GM23338 (cell line): ENCODE data around the gene TATDN3. TPM values are rescaled to one million over a fixed set of nuclear protein-coding genes. Genes with fewer than 3 reads are reported as not detected.
A peak's percentile ranks its signal among the peaks of the same experiment; 100 is the strongest.

Experiments used
- ATAC-seq: fragments of 200-7000 bp; cut with Tn5 transposase; 3 replicates; pipeline ENCODE4 v1.9.1; 2020
- DNase-seq: peaks from one replicate; pipeline ENCODE4 v3.0.0-alpha.2; 2015; ENCODE audit warnings: low spot score
- H2AFZ ChIP-seq: fragments of 200-600 bp; sonication (generic); 2 replicates; pipeline ENCODE4 v1.8.0; 2016; ENCODE audit warnings: antibody characterized with exemption, mild to moderate bottlenecking, moderate library complexity
- H3F3A ChIP-seq: fragments of 200-600 bp; sonication (generic); replicated peaks from 2 replicates; pipeline ENCODE4 v1.8.0; 2017; ENCODE audit warnings: antibody characterized with exemption, mixed run types, low read depth
- H3K27ac ChIP-seq: fragments of 200-600 bp; sonication (generic); 2 replicates; pipeline ENCODE4 v1.6.1; 2016; ENCODE audit warnings: low read depth
- H3K27me3 ChIP-seq: fragments of 200-600 bp; sonication (generic); 2 replicates; pipeline ENCODE4 v1.8.0; 2016; ENCODE audit warnings: mild to moderate bottlenecking, mixed run types, moderate library complexity; ENCODE audit not compliant: insufficient read depth
- H3K36me3 ChIP-seq: fragments of 200-600 bp; sonication (generic); 2 replicates; pipeline ENCODE4 v1.8.0; 2016; ENCODE audit warnings: mild to moderate bottlenecking; ENCODE audit not compliant: insufficient read depth
- H3K4me1 ChIP-seq: fragments of 200-600 bp; sonication (generic); 2 replicates; pipeline ENCODE4 v1.8.0; 2016; ENCODE audit warnings: mild to moderate bottlenecking, moderate library complexity; ENCODE audit not compliant: insufficient read depth
- H3K4me2 ChIP-seq: fragments of 200-600 bp; sonication (generic); 2 replicates; pipeline ENCODE4 v1.7.1; 2017; ENCODE audit warnings: mixed run types
- H3K4me3 ChIP-seq: fragments of 200-600 bp; sonication (generic); 2 replicates; pipeline ENCODE4 v1.6.1; 2016; ENCODE audit warnings: mixed run types
- H3K79me2 ChIP-seq: fragments of 200-600 bp; sonication (generic); replicated peaks from 2 replicates; pipeline ENCODE4 v1.8.0; 2017; ENCODE audit warnings: mild to moderate bottlenecking; ENCODE audit not compliant: insufficient read depth
- H3K9me2 ChIP-seq: fragments of 200-600 bp; sonication (generic); 2 replicates; pipeline ENCODE4 v1.8.0; 2017; ENCODE audit not compliant: insufficient read depth
- H4K20me1 ChIP-seq: fragments of 200-600 bp; sonication (generic); replicated peaks from 2 replicates; pipeline ENCODE4 v1.8.0; 2017; ENCODE audit warnings: mild to moderate bottlenecking; ENCODE audit not compliant: insufficient read depth
- H3K27ac Mint-ChIP-seq: 2 replicates; pipeline ENCODE4 v1.8.0; 2020; ENCODE audit warnings: inconsistent platforms, mild to moderate bottlenecking, moderate library complexity, mixed read lengths
- H3K27me3 Mint-ChIP-seq: 3 replicates; pipeline ENCODE4 v1.8.0; 2022; ENCODE audit warnings: low read depth, mild to moderate bottlenecking, moderate library complexity, mixed read lengths, inconsistent platforms; ENCODE audit not compliant: insufficient read depth, poor library complexity
- H3K36me3 Mint-ChIP-seq: 3 replicates; pipeline ENCODE4 v1.8.0; 2021; ENCODE audit warnings: low read depth, mild to moderate bottlenecking, inconsistent platforms, moderate library complexity, mixed read lengths
- H3K4me1 Mint-ChIP-seq: 3 replicates; pipeline ENCODE4 v1.8.0; 2020; ENCODE audit warnings: mild to moderate bottlenecking, inconsistent platforms, mixed read lengths
- H3K4me3 Mint-ChIP-seq: 3 replicates; pipeline ENCODE4 v1.8.0; 2021; ENCODE audit warnings: moderate library complexity, mild to moderate bottlenecking, inconsistent platforms, mixed read lengths
- H3K9me3 Mint-ChIP-seq: 3 replicates; pipeline ENCODE4 v1.8.0; 2020; ENCODE audit warnings: moderate library complexity, mild to moderate bottlenecking, inconsistent platforms, mixed read lengths
- CREB1 ChIP-seq: fragments of 250-450 bp; sonication (Bioruptor Pico); IDR thresholded peaks from 2 replicates; pipeline ENCODE4 v1.5.0; 2020; ENCODE audit warnings: low read depth, mild to moderate bottlenecking, moderate library complexity
- ETS1 ChIP-seq: IDR thresholded peaks from 2 replicates; pipeline ENCODE4 v1.6.1; 2016; ENCODE audit warnings: antibody characterized with exemption
- EZH2phosphoT487 ChIP-seq: fragments of 200-600 bp; sonication (generic); IDR thresholded peaks from one replicate; pipeline ENCODE4 v1.8.1; 2018; ENCODE audit warnings: antibody characterized with exemption; ENCODE audit not compliant: unreplicated experiment
- NANOG ChIP-seq: IDR thresholded peaks from 2 replicates; pipeline ENCODE4 v1.6.1; 2016; ENCODE audit warnings: antibody characterized with exemption, borderline replicate concordance
- POLR2AphosphoS5 ChIP-seq: IDR thresholded peaks from 2 replicates; pipeline ENCODE4 v1.6.1; 2016; ENCODE audit warnings: antibody characterized with exemption, low read depth
- REST ChIP-seq: IDR thresholded peaks from one replicate; pipeline ENCODE4 v1.6.1; 2018; ENCODE audit warnings: antibody characterized with exemption; ENCODE audit not compliant: unreplicated experiment
- STAT1 ChIP-seq: IDR thresholded peaks from one replicate; pipeline ENCODE4 v1.6.1; 2016; ENCODE audit warnings: antibody characterized with exemption; ENCODE audit not compliant: unreplicated experiment
- ZNF114 ChIP-seq: fragments of 250-450 bp; sonication (Bioruptor Pico); IDR thresholded peaks from 2 replicates; pipeline ENCODE4 v1.5.0; 2020; ENCODE audit warnings: mild to moderate bottlenecking, moderate library complexity
- polyA plus RNA-seq: library from polyadenylated mRNA; unstranded; fragments of >200 nt; fragmentation: Nextera tagmentation; extraction: Ambion mirVana; gene quantifications from 2 replicates; pipeline ENCODE4 v1.2.1, GENCODE V29; 2016
- total RNA-seq: library from RNA; depleted of rRNA; stranded (reverse); fragments of >200 nt; shearing (Covaris generic); gene quantifications from 2 replicates; pipeline ENCODE4 v1.2.3, GENCODE V29; 2014
- TF ChIP-seq, protein P1 (sequence below), 2 experiments: fragments of 200-600 bp in 1 of 2; sonication (generic) in 1 of 2; conservative IDR thresholded peaks; 2 replicates each; pipeline versions ENCODE4 v1.5.1 to v1.6.1; 2016 to 2017; ENCODE audit warnings: antibody characterized with exemption in 2 of 2, low read depth in 2 of 2, mild to moderate bottlenecking in 2 of 2, moderate library complexity in 1 of 2
- TF ChIP-seq, protein P2 (sequence below): fragments of 250-450 bp; sonication (Bioruptor Pico); IDR thresholded peaks from 2 replicates; pipeline ENCODE4 v1.5.0; 2020; ENCODE audit warnings: mild to moderate bottlenecking, moderate library complexity

TATDN3 gene
- total and polyA plus RNA-seq, 2 experiments from 2014 or later: 10.9 to 24.2 TPM

DNA sequence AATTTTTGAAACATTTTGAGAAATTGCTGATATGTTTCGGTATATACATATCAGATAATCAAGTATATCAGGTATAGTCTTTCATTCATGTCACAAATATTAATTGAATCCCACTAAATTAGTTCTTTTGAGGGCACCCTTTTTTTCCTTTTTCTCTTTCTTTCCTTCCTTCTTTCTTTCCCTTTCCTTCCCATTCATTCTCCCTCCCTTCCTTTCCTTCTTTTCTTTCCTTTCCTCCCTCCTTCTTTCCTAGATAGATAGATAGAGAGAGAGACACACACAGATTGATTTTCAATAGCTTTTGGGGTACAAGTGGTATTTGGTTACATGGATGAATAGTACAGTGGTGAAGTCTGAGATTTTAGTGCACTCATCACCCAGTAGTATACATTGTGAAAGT is 5.8 kb upstream of the TATDN3 start (continued):
- TF ChIP-seq, protein P1, sequence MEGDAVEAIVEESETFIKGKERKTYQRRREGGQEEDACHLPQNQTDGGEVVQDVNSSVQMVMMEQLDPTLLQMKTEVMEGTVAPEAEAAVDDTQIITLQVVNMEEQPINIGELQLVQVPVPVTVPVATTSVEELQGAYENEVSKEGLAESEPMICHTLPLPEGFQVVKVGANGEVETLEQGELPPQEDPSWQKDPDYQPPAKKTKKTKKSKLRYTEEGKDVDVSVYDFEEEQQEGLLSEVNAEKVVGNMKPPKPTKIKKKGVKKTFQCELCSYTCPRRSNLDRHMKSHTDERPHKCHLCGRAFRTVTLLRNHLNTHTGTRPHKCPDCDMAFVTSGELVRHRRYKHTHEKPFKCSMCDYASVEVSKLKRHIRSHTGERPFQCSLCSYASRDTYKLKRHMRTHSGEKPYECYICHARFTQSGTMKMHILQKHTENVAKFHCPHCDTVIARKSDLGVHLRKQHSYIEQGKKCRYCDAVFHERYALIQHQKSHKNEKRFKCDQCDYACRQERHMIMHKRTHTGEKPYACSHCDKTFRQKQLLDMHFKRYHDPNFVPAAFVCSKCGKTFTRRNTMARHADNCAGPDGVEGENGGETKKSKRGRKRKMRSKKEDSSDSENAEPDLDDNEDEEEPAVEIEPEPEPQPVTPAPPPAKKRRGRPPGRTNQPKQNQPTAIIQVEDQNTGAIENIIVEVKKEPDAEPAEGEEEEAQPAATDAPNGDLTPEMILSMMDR (conservative IDR thresholded peaks at IDR 0.05; ENCODE audit: low read depth in 2 of 2): no peak
- no peak for TF ChIP-seq STAT1

DNA sequence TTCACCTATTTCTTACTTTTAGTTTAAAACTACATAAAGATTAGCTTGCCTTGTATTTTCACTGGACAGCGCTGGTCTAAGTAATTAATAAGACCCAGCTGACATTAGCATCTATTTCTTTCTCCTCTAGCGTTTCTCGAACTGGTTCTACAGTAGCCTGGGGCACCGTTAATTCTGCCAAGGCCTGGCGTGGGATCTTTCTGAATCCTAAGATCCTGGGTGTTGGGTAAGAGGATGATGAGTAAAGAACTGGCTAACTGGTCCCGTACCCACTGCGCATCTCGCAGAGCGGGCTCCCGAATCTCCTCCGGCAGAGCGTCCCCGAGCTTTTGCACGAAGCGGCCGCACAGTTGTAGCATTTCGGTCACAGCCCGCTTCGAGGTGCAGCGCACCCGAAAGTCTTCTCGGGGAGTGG is 426 bp upstream of the TATDN3 start:
- Mint-ChIP-seq H3K4me3 (peak overlapping the region; percentile 86), H3K9me3 (no peaks in the 10 kb centered on the region; the same call in 1 of the 3 replicates), H3K27ac (peak overlapping the region; percentile 93), H3K27me3 (peaks cover 9% of the 10 kb centered on the region), H3K36me3 (peaks cover 18% of the 10 kb centered on the region), H3K4me1 (peaks cover 18% of the 10 kb centered on the region)
- Histone ChIP-seq H3K27me3 (no peaks in the 10 kb centered on the region), H4K20me1 (no peaks in the 10 kb centered on the region), H3K4me1 (peaks cover 17% of the 10 kb centered on the region), H3F3A (peaks cover 8% of the 10 kb centered on the region; the same call in 1 of the 2 replicates), H3K9me2 (no peaks in the 10 kb centered on the region), H3K4me3 (peak overlapping the region; percentile 96), H3K79me2 (peaks cover 44% of the 10 kb centered on the region), H3K36me3 (peaks cover 10% of the 10 kb centered on the region; the same call in 1 of the 2 replicates), H3K4me2 (peak overlapping the region; percentile 84), H2AFZ (peak overlapping the region; percentile 100), H3K27ac (peak overlapping the region; percentile 91)
- ATAC-seq: peak; percentile 70
- no peak for DNase-seq
- TF ChIP-seq CREB1 (CRISPR knock-in tag): no peak
- no peak for TF ChIP-seq STAT1
- TF ChIP-seq EZH2phosphoT487: no peak
- no peak for TF ChIP-seq ZNF114 (CRISPR knock-in tag)
- TF ChIP-seq ETS1: no peak
- TF ChIP-seq POLR2AphosphoS5: no peak
- no peak for TF ChIP-seq REST
- TF ChIP-seq NANOG: no peak
- TF ChIP-seq, protein P2, sequence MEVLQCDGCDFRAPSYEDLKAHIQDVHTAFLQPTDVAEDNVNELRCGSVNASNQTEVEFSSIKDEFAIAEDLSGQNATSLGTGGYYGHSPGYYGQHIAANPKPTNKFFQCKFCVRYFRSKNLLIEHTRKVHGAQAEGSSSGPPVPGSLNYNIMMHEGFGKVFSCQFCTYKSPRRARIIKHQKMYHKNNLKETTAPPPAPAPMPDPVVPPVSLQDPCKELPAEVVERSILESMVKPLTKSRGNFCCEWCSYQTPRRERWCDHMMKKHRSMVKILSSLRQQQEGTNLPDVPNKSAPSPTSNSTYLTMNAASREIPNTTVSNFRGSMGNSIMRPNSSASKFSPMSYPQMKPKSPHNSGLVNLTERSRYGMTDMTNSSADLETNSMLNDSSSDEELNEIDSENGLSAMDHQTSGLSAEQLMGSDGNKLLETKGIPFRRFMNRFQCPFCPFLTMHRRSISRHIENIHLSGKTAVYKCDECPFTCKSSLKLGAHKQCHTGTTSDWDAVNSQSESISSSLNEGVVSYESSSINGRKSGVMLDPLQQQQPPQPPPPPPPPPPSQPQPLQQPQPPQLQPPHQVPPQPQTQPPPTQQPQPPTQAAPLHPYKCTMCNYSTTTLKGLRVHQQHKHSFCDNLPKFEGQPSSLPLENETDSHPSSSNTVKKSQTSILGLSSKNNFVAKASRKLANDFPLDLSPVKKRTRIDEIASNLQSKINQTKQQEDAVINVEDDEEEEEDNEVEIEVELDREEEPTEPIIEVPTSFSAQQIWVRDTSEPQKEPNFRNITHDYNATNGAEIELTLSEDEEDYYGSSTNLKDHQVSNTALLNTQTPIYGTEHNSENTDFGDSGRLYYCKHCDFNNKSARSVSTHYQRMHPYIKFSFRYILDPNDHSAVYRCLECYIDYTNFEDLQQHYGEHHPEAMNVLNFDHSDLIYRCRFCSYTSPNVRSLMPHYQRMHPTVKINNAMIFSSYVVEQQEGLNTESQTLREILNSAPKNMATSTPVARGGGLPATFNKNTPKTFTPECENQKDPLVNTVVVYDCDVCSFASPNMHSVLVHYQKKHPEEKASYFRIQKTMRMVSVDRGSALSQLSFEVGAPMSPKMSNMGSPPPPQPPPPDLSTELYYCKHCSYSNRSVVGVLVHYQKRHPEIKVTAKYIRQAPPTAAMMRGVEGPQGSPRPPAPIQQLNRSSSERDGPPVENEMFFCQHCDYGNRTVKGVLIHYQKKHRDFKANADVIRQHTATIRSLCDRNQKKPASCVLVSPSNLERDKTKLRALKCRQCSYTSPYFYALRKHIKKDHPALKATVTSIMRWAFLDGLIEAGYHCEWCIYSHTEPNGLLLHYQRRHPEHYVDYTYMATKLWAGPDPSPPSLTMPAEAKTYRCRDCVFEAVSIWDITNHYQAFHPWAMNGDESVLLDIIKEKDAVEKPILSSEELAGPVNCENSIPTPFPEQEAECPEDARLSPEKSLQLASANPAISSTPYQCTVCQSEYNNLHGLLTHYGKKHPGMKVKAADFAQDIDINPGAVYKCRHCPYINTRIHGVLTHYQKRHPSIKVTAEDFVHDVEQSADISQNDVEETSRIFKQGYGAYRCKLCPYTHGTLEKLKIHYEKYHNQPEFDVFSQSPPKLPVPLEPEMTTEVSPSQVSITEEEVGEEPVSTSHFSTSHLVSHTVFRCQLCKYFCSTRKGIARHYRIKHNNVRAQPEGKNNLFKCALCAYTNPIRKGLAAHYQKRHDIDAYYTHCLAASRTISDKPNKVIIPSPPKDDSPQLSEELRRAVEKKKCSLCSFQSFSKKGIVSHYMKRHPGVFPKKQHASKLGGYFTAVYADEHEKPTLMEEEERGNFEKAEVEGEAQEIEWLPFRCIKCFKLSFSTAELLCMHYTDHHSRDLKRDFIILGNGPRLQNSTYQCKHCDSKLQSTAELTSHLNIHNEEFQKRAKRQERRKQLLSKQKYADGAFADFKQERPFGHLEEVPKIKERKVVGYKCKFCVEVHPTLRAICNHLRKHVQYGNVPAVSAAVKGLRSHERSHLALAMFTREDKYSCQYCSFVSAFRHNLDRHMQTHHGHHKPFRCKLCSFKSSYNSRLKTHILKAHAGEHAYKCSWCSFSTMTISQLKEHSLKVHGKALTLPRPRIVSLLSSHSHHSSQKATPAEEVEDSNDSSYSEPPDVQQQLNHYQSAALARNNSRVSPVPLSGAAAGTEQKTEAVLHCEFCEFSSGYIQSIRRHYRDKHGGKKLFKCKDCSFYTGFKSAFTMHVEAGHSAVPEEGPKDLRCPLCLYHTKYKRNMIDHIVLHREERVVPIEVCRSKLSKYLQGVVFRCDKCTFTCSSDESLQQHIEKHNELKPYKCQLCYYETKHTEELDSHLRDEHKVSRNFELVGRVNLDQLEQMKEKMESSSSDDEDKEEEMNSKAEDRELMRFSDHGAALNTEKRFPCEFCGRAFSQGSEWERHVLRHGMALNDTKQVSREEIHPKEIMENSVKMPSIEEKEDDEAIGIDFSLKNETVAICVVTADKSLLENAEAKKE: no peak
- TF ChIP-seq, protein P1 (conservative IDR thresholded peaks at IDR 0.05; ENCODE audit: low read depth in 2 of 2): no peak
